Bronchus fibroblast of lung (primary cell): Measurements from ENCODE around the gene SIX4. TPM values are rescaled to one million over a fixed set of nuclear protein-coding genes. Genes with fewer than 3 reads are reported as not detected.

Source experiments
- total RNA-seq: library from RNA; depleted of rRNA; stranded (reverse); fragments of >200 nt; gene quantifications from 2 replicates; pipeline ENCODE4 v1.2.3, GENCODE V29; 2015

SIX4 gene
- 21.0 and 23.5 TPM in 2 replicates for total RNA-seq

GRCh38 chr14:60723907-60724618, at the start of gene SIX4:
Gene SIX4, minus strand, starts transcription at chr14:60724351. Its CDS starts 277 bp downstream, at chr14:60724074.

GRCh38 chr14:60734465-60735242, 10.5 kb upstream of the SIX4 start, which contains the start of gene MNAT1:
Gene MNAT1, plus strand, starts transcription at chr14:60734761. Its CDS starts 102 bp downstream, at chr14:60734863.

Other genes starting within 250 kb of the SIX4 start
- gene C14orf39, start 238.3 kb downstream of the SIX4 start, total RNA-seq: under 0.01 and 0.67 TPM in 2 replicates
- not detected in 2 replicates for gene SIX6, start 215.2 kb downstream of the SIX4 start, total RNA-seq
- gene SIX1, start 74.9 kb downstream of the SIX4 start, total RNA-seq: 48.8 and 50.4 TPM in 2 replicates
- gene MNAT1, start 10.4 kb upstream of the SIX4 start, total RNA-seq: 31.9 and 38.9 TPM in 2 replicates